ENCODE results near the gene ETHE1.

- TF ChIP-seq CTCF (IDR thresholded peaks at IDR 0.05) (no peak), EZH2 (IDR thresholded peaks at IDR 0.05; ENCODE audit: borderline replicate concordance, insufficient read depth, low read depth, low read length, poor library complexity, severe bottlenecking) (no peak)
These were observed 48.7 kb downstream of the ETHE1 start for GRCh38 chr19:43478323-43478722.

Measured in B cell (primary cell).